DOHH2 (cell line): Measurements from ENCODE around the gene GOLGA3.

ENCODE experiments used
- EZH2phosphoT487 ChIP-seq: fragments of 200-600 bp; sonication (generic); IDR thresholded peaks from 2 replicates; pipeline ENCODE4 v1.6.1; 2017; ENCODE audit warnings: borderline replicate concordance, mild to moderate bottlenecking, antibody characterized with exemption, low read length, moderate library complexity, mixed read lengths
- TF ChIP-seq, protein P1 (sequence below): fragments of 200-600 bp; sonication (generic); IDR thresholded peaks from one replicate; pipeline ENCODE4 v1.5.1; 2014; ENCODE audit warnings: antibody characterized with exemption, mild to moderate bottlenecking, low read depth, low read length; ENCODE audit not compliant: poor library complexity, severe bottlenecking

DNA sequence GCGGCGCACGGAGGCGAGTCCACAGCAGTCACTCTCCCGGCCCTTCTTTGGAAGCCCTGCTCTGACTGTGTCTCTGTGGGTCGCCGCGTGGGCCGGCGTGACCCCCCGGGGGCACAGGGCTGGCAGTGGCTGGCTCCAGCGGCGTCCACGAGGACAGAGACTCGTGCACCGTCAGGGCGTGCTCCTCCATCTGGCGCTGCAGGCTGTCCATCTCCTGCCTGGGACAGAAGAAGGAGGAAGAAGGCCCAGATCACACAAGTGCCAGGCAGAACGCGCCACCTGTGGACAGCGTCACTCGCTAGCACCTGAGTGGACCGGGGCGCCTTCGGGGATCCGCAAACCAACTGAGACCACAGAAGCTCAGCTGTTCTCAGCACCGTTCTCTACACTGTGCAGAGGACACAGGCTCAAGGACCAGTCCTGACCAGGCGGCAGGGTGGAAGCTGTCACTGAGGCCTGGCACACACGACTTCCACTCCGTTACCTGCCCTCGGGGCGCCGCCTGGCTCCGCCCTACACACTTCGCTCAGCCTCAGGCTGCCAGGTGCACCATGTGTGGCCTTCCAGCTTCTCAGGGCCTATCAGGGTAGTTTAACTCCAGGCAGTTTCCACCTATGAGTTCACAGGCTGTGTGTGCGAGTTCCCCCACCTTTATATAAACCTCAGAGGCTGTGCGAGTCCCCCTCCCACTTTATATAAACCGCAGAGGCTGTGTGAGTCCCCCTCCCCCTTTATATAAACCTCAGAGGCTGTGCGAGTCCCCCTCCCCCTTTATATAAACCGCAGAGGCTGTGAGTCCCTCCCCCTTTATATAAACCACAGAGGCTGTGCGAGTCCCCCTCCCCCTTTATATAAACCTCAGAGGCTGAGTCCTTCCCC, 55.4 kb downstream of the GOLGA3 start:
- TF ChIP-seq, protein P1, sequence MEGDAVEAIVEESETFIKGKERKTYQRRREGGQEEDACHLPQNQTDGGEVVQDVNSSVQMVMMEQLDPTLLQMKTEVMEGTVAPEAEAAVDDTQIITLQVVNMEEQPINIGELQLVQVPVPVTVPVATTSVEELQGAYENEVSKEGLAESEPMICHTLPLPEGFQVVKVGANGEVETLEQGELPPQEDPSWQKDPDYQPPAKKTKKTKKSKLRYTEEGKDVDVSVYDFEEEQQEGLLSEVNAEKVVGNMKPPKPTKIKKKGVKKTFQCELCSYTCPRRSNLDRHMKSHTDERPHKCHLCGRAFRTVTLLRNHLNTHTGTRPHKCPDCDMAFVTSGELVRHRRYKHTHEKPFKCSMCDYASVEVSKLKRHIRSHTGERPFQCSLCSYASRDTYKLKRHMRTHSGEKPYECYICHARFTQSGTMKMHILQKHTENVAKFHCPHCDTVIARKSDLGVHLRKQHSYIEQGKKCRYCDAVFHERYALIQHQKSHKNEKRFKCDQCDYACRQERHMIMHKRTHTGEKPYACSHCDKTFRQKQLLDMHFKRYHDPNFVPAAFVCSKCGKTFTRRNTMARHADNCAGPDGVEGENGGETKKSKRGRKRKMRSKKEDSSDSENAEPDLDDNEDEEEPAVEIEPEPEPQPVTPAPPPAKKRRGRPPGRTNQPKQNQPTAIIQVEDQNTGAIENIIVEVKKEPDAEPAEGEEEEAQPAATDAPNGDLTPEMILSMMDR = no peak
- TF ChIP-seq EZH2phosphoT487 = no peak
